Measurements from ENCODE around the gene KIF5A.

- no peak for TF ChIP-seq EZH2 (IDR thresholded peaks at IDR 0.05; ENCODE audit: borderline replicate concordance, insufficient read depth, low read depth, low read length, poor library complexity, severe bottlenecking)
- no peak for TF ChIP-seq CTCF (IDR thresholded peaks at IDR 0.05)
These were observed 66.7 kb downstream of the KIF5A start for GRCh38 chr12:57616383-57617101.
